Activated naive CD8-positive, alpha-beta T cell treated with anti-CD3 and anti-CD28 coated beads, Interleukin-2, amount 10 ng/mL, durations not matched to agents 7 days and 5 days (primary cell): Measurements from ENCODE around the gene ZEB2. TPM values are rescaled to one million over a fixed set of nuclear protein-coding genes. Genes with fewer than 3 reads are reported as not detected.
A peak's percentile ranks its signal among the peaks of the same experiment; 100 is the strongest.

Experiments used
- ATAC-seq: fragments of 150-1000 bp; cut with Tn5 transposase; one replicate; pipeline ENCODE4 v1.10.0; 2021; ENCODE audit warnings: low read depth, moderate library complexity
- POLR2A ChIA-PET: fragments of 350-600 bp; sonication (Branson Sonifier 250); formaldehyde crosslinking; loops from one replicate; lab custom pipeline; 2021; ENCODE audit warnings: antibody characterized with exemption; lab: Charles Lee
- DNase-seq: peaks from one replicate; pipeline ENCODE4 v3.0.0; 2021
- H3K27ac Mint-ChIP-seq: one replicate; pipeline ENCODE4 v1.8.0; 2022; ENCODE audit warnings: mild to moderate bottlenecking, mixed read lengths
- H3K27me3 Mint-ChIP-seq: one replicate; pipeline ENCODE4 v1.8.0; 2022; ENCODE audit warnings: mild to moderate bottlenecking, moderate library complexity, mixed read lengths
- H3K36me3 Mint-ChIP-seq: one replicate; pipeline ENCODE4 v1.8.0; 2021; ENCODE audit warnings: mild to moderate bottlenecking, mixed read lengths
- H3K4me1 Mint-ChIP-seq: one replicate; pipeline ENCODE4 v1.8.0; 2021; ENCODE audit warnings: mixed read lengths
- H3K4me3 Mint-ChIP-seq: one replicate; pipeline ENCODE4 v1.8.0; 2022; ENCODE audit warnings: mild to moderate bottlenecking, moderate library complexity, mixed read lengths
- H3K9me3 Mint-ChIP-seq: one replicate; pipeline ENCODE4 v1.8.0; 2021; ENCODE audit warnings: mixed read lengths
- total RNA-seq, 2 experiments: library from RNA; stranded (reverse); gene quantifications; one replicate each; pipeline ENCODE4 v1.2.3, GENCODE V29; 2021

The ZEB2 gene
- total RNA-seq, 2 experiments from 2014 or later, result 17.8 to 19.6 TPM

GRCh38 chr2:144462266-144462665 lies 57.7 kb downstream of the ZEB2 start:
- no peak for ATAC-seq
- no peak overlapping the region for H3K27ac Mint-ChIP-seq
- H3K4me3 Mint-ChIP-seq, result no peak overlapping the region
- POLR2A ChIA-PET, result no interaction called here
- H3K36me3 Mint-ChIP-seq, result no peaks in the 10 kb centered on the region
- H3K27me3 Mint-ChIP-seq, result no peaks in the 10 kb centered on the region
- no peak for DNase-seq
- peaks cover 12% of the 10 kb centered on the region for H3K4me1 Mint-ChIP-seq
- no peaks in the 10 kb centered on the region for H3K9me3 Mint-ChIP-seq

GRCh38 chr2:144461308-144461766 lies 58.6 kb downstream of the ZEB2 start:
- Mint-ChIP-seq H3K36me3 (no peaks in the 10 kb centered on the region), H3K27ac (no peak overlapping the region), H3K9me3 (no peaks in the 10 kb centered on the region), H3K27me3 (peaks cover 2% of the 10 kb centered on the region), H3K4me1 (peaks cover 12% of the 10 kb centered on the region), H3K4me3 (no peak overlapping the region)
- DNase-seq (no peak), ATAC-seq (no peak)
- POLR2A ChIA-PET, result no interaction called here

GRCh38 chr2:144460727-144461307 lies 59.1 kb downstream of the ZEB2 start:
- DNase-seq (no peak), ATAC-seq (no peak)
- no peaks in the 10 kb centered on the region for H3K36me3 Mint-ChIP-seq
- no peak overlapping the region for H3K27ac Mint-ChIP-seq
- no peaks in the 10 kb centered on the region for H3K9me3 Mint-ChIP-seq
- POLR2A ChIA-PET, result no interaction called here
- H3K4me3 Mint-ChIP-seq, result no peak overlapping the region
- peaks cover 4% of the 10 kb centered on the region for H3K27me3 Mint-ChIP-seq
- peaks cover 12% of the 10 kb centered on the region for H3K4me1 Mint-ChIP-seq

GRCh38 chr2:144459937-144460336 lies 60.0 kb downstream of the ZEB2 start:
- Mint-ChIP-seq H3K4me3 (no peak overlapping the region), H3K4me1 (peaks cover 12% of the 10 kb centered on the region)

GRCh38 chr2:144459286-144459685 lies 60.6 kb downstream of the ZEB2 start:
- H3K27me3 Mint-ChIP-seq, result peaks cover 8% of the 10 kb centered on the region
- ATAC-seq (no peak), DNase-seq (no peak)
- H3K9me3 Mint-ChIP-seq, result no peaks in the 10 kb centered on the region
- H3K27ac Mint-ChIP-seq, result no peak overlapping the region
- peaks cover 17% of the 10 kb centered on the region for H3K4me1 Mint-ChIP-seq
- H3K4me3 Mint-ChIP-seq, result no peak overlapping the region
- no peaks in the 10 kb centered on the region for H3K36me3 Mint-ChIP-seq
- POLR2A ChIA-PET, result no interaction called here

More at GRCh38 chr2:144459937-144460336, 60.0 kb downstream of the ZEB2 start:
- H3K36me3 Mint-ChIP-seq, result no peaks in the 10 kb centered on the region
- DNase-seq, result no peak
- peak overlapping the region; percentile 51 for H3K27ac Mint-ChIP-seq
- peaks cover 4% of the 10 kb centered on the region for H3K27me3 Mint-ChIP-seq
- ATAC-seq, result peak; percentile 36
- POLR2A ChIA-PET, result no interaction called here
- no peaks in the 10 kb centered on the region for H3K9me3 Mint-ChIP-seq

GRCh38 chr2:144458541-144458940 lies 61.4 kb downstream of the ZEB2 start:
- Mint-ChIP-seq H3K9me3 (no peaks in the 10 kb centered on the region), H3K4me1 (peaks cover 17% of the 10 kb centered on the region), H3K4me3 (no peak overlapping the region), H3K27ac (no peak overlapping the region), H3K27me3 (peaks cover 8% of the 10 kb centered on the region), H3K36me3 (no peaks in the 10 kb centered on the region)
- DNase-seq (no peak), ATAC-seq (no peak)
- POLR2A ChIA-PET, result no interaction called here

GRCh38 chr2:144456680-144457079 lies 63.2 kb downstream of the ZEB2 start:
- Mint-ChIP-seq H3K27ac (no peak overlapping the region), H3K4me1 (peaks cover 21% of the 10 kb centered on the region), H3K27me3 (peaks cover 10% of the 10 kb centered on the region), H3K4me3 (no peak overlapping the region), H3K9me3 (no peaks in the 10 kb centered on the region), H3K36me3 (no peaks in the 10 kb centered on the region)
- no peak for DNase-seq
- no peak for ATAC-seq
- POLR2A ChIA-PET, result no interaction called here

- H3K36me3 Mint-ChIP-seq, result no peaks in the 10 kb centered on the region
- POLR2A ChIA-PET, result no interaction called here
- H3K9me3 Mint-ChIP-seq, result no peaks in the 10 kb centered on the region
- DNase-seq (no peak), ATAC-seq (no peak)
- no peak overlapping the region for H3K4me3 Mint-ChIP-seq
- H3K4me1 Mint-ChIP-seq, result peaks cover 21% of the 10 kb centered on the region
- H3K27ac Mint-ChIP-seq, result no peak overlapping the region
- peaks cover 10% of the 10 kb centered on the region for H3K27me3 Mint-ChIP-seq
Observed at GRCh38 chr2:144455987-144456386, 63.9 kb downstream of the ZEB2 start.

GRCh38 chr2:144454466-144455287 lies 65.2 kb downstream of the ZEB2 start:
- ATAC-seq (no peak), DNase-seq (no peak)
- Mint-ChIP-seq H3K4me1 (peaks cover 17% of the 10 kb centered on the region), H3K4me3 (no peak overlapping the region), H3K27ac (no peak overlapping the region), H3K36me3 (no peaks in the 10 kb centered on the region), H3K9me3 (no peaks in the 10 kb centered on the region), H3K27me3 (peaks cover 10% of the 10 kb centered on the region)
- POLR2A ChIA-PET, result no interaction called here

- Mint-ChIP-seq H3K9me3 (no peaks in the 10 kb centered on the region), H3K27ac (no peak overlapping the region), H3K36me3 (no peaks in the 10 kb centered on the region), H3K4me1 (peaks cover 12% of the 10 kb centered on the region), H3K27me3 (peaks cover 10% of the 10 kb centered on the region), H3K4me3 (no peak overlapping the region)
- POLR2A ChIA-PET, result no interaction called here
- ATAC-seq, result no peak
- no peak for DNase-seq
Observed at GRCh38 chr2:144453486-144454158, 66.3 kb downstream of the ZEB2 start.

GRCh38 chr2:144452989-144453336 lies 67.0 kb downstream of the ZEB2 start:
- POLR2A ChIA-PET, result interaction anchor here (0.6 kb wide), 1 partner anchor 14 kb away, joined by 6 read pairs; no protein-coding TSS in a partner anchor
- H3K27me3 Mint-ChIP-seq, result peaks cover 10% of the 10 kb centered on the region
- ATAC-seq, result no peak
- H3K4me3 Mint-ChIP-seq, result no peak overlapping the region
- no peaks in the 10 kb centered on the region for H3K36me3 Mint-ChIP-seq
- no peak for DNase-seq
- H3K4me1 Mint-ChIP-seq, result peaks cover 9% of the 10 kb centered on the region
- no peaks in the 10 kb centered on the region for H3K9me3 Mint-ChIP-seq
- H3K27ac Mint-ChIP-seq, result no peak overlapping the region

GRCh38 chr2:144452169-144452988 lies 67.5 kb downstream of the ZEB2 start:
- Mint-ChIP-seq H3K27me3 (peaks cover 10% of the 10 kb centered on the region), H3K4me3 (peak overlapping the region; percentile 57), H3K36me3 (no peaks in the 10 kb centered on the region), H3K9me3 (no peaks in the 10 kb centered on the region), H3K4me1 (peaks cover 9% of the 10 kb centered on the region), H3K27ac (no peak overlapping the region)
- ATAC-seq, result no peak
- DNase-seq, result no peak
- POLR2A ChIA-PET, result interaction anchor here (0.6 kb wide), 1 partner anchor 13 kb away, joined by 6 read pairs; no protein-coding TSS in a partner anchor

- Mint-ChIP-seq H3K9me3 (no peaks in the 10 kb centered on the region), H3K4me1 (peaks cover 9% of the 10 kb centered on the region), H3K4me3 (no peak overlapping the region), H3K36me3 (no peaks in the 10 kb centered on the region), H3K27ac (no peak overlapping the region), H3K27me3 (peaks cover 8% of the 10 kb centered on the region)
- ATAC-seq (no peak), DNase-seq (no peak)
- POLR2A ChIA-PET, result no interaction called here
Observed at GRCh38 chr2:144451443-144451842, 68.5 kb downstream of the ZEB2 start.
